GM10847 (cell line): ENCODE data around the gene FAM114A1.

Source experiments
- POLR2A ChIP-seq: IDR thresholded peaks from 2 replicates; pipeline ENCODE4 v1.6.1; 2011; ENCODE audit not compliant: insufficient read length; ENCODE audit errors: extremely low read depth

The FAM114A1 gene

DNA sequence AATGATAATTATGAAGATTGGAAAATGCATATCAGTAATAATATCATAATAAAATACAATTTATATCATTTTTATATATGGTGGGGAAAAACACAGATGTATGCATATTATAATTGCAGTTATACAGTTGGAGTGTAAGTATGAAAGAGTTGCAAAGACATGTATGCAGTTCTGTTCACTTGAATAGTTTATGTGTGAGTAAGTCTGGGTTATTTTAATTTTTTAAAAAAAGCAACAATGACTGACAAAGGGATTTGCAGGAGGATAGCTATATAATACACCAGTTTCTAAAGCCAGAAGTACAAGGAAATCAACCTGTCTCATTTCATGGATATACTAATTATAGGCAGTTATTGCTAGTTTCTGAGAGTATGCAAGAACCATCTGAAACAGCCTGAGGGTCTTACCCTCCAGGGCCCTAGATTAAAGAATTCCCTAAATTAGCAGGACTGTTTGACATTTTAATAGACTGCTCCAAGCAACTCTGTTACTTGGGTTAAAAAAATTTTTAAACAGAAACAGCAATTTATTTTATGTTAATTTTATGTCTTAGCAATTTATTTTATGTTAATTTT is 40.2 kb downstream of the FAM114A1 start:
- TF ChIP-seq POLR2A = no peak

DNA sequence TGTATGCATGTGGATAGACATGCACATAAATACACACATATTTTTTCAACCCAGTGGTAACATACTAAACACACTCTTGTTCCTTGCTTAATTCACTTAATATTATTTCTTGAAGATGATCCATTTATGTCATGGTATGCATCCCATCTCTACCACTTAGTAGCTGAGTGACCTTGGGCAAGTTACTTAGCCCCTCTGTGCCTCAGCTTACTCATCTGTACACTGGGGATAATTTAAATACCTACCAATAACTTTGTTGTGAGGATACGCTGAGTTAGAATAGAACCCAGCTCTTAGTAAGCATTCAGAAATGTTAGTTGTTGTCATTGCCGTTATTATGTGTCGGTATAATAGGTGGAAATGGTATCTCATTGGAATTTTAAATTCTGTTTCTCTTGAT is 41.4 kb downstream of the FAM114A1 start:
- no peak for TF ChIP-seq POLR2A

DNA sequence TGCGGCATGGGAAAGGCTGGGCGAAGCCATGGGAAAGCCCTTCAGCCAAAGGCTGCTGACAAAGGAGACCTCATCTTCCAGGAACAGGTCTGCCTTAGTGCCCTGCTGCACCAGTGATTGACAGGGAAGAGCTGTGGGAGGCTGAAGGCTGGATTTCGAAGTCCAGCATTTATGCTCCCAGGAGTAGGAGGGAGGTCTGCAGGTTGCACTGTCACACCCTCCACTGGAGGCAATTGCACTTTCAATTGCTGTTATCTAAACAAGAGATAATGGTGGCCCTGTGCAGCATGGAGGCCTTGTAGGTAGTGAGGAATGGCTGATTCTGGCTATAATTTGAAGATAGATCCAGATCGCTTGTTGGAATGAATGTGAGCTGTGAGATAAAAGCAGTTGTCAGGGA is 43.7 kb downstream of the FAM114A1 start:
- TF ChIP-seq POLR2A = no peak

DNA sequence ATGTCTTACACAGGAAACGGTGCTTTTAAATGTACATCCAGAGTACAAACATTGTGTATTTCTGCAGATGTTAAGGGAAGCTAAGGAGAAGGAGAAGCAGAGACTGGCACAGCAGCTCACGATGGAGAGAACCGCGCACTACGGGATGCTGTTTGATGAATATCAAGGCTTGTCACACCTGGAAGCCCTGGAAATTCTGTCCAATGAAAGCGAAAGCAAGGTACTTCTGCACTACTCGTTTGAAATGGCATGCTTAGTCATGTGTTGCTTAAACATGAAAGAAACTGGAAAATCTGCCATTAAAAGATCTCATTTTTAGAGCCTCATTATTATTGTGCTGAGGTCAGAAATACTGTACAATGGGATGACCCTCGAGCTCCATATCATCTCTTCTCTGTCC is 47.2 kb downstream of the FAM114A1 start:
- TF ChIP-seq POLR2A = no peak

DNA sequence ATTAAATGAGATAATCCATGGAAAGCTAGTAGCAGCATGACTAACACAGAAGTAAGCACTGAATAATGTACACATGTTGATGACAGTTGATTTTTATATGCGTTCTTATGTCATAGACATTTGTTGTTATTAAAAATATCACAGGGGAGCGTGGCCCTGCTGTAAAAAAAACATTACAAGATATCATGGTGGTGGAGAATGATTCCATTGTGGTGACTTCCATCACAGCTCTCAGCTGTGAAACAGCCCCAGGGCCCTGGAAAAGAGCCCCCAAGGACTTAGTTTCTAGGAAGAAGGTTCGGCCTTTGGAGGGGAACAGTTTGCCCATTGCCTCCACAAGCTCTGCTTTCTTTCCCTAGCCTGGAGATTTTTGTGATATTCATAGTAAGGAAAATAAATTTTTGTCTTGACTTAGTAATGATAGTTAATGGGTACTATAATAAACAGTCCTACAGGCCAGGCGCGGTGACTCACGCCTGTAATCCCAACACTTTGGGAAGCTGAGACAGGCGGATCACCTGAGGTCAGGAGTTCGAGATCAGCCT is 49.9 kb downstream of the FAM114A1 start:
- TF ChIP-seq POLR2A = no peak

DNA sequence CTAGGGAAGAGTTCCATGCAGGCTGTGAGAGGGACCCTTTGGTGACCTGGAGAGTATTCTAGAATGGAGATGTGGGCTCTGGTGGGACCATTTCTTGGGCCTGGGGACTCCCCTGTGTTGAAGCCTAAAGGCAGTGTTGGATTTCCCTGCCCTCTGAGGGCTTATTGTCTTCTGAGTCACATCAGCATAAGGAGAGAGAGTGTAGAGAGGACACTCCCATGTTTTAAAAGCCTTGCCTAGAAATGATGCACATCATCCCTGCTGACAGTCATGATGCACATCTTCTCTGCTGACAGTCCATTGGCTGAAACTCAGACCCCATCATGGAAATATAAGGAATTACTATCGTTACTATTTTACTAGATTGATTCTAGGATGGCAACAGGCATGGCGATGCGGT is 51.9 kb downstream of the FAM114A1 start:
- no peak for TF ChIP-seq POLR2A

DNA sequence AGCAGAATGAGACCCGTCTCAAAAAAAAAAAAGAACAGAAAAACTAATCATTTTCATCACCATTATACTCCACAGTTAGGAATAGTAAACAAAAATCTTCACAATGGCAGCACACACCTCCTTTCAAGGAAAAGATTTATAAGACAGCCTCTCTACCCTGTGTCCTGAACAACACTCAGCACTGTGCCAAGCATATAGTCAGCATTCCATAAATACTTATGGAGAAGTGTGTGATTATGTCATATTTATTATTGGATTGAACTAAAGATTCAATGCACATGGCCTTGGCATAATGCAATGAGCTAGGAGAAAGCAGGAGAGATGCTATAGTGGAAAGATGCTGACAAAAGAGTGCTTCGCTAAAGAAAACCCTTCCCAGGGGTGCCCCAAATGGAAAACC is 52.6 kb downstream of the FAM114A1 start:
- TF ChIP-seq POLR2A = no peak

DNA sequence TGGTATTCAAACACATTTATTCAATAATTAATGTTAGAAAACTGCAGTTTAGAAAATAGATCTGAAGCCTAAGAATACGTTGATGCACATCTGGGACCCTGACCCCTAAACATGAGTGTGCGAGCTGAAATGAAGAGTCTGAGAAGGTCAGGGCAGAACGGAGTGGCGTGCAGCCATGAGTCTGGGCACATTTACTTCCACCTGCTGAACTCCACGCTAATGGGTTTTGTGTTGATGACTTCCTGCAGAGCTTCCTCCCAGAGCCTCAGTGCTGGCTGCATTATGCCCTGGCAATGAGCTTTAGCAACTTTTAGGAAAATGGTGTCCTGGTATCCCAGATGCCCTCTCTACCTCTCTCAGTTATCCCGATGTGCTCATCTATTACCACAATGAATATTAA is 53.1 kb downstream of the FAM114A1 start:
- no peak for TF ChIP-seq POLR2A

DNA sequence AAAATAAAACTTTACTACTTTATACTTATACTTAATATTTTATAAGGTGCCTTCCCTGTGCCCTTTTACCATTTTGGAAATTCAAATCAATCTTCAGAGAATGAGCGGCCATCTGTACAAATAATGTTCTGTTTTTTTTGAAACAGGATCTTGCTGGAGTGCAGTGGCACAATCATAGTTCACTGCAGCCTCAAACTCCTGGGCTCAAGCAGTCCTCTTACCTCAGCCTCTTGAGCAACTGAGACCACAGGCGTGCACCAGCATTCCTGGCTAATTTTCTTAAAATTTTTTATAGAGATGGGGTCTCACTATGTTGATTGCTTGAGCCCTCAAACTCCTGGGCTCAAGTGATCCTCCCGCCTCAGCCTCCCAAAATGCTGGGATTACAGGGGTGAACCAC is 53.5 kb downstream of the FAM114A1 start:
- no peak for TF ChIP-seq POLR2A

DNA sequence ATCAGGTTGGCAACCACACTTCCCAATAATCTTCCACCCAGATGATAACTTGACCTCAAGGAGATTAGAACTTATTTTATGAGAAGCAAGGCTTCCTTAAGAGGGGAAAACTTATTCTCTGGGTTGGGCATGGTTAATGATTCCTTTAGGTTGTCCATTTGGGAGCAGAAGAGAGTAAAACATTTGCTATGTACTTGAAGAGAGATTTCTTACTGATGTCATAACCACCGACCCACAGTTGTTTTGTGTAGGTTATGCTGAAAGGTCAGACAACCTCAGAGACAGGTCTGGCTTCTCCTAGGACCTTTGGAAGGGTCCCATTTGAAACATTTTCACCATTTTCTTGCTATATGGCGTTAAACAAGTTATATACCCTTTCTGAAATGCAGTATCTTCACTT is 56.1 kb downstream of the FAM114A1 start:
- TF ChIP-seq POLR2A = no peak

DNA sequence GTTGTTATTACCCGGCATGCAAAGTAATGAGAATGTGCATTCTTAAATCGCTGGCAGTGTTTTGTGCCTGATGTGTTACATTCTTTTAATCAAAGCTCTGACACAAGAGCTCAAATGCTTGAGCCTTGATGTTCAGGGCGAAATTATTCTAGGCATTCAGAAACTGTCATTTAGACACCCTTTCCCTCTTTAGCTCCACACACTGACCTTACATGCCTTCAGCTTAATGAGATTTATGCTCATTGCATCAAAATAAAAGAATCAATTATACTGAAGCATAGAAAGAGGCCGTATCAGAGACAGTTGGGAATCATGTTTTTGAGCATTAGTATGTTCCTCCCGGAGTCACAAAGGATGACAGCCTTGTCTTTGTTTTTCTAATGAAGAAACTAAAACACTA is 56.7 kb downstream of the FAM114A1 start:
- TF ChIP-seq POLR2A = no peak

DNA sequence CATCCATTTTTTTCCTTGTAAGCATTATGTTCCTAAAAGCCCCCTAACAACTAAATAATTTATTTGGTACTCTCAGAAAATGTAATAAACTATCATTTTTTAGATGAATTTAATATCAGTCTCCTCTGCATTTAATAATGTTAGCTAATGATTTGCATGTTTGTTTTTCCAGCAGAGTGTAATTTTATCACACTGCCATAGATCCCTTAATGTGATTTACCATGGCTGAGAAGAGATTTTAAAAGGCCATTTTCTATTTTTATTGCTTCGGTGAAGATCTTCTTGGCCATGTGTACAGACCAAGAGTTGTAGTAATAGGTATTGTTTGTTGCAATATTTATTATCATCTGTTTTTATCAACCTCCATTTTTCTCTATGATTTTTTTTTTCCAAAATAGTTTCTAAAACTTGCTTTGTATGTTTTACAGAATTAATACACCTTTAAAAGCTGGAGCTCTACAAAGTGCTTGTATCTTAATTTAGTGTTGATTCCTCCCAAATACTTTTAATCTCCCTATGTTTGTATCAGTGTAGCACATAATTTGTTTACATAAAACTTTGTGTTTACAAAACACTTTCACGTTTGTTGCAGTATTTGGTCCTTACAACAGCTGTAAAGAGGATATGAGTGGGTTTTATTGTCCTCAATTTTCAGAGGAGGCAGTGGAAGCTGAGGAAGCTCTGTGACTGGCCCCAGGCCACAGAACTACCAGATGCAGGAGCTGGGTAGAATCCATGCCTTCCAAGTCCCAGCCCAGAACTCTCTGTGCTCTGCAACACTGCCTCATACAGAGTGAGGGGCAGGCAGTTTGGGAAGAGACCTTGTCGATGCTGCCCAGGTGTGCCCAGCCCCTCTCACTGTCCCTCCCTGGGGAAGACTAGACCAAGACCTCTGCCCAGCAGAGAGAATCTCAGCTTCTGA is 58.1 kb downstream of the FAM114A1 start:
- no peak for TF ChIP-seq POLR2A

DNA sequence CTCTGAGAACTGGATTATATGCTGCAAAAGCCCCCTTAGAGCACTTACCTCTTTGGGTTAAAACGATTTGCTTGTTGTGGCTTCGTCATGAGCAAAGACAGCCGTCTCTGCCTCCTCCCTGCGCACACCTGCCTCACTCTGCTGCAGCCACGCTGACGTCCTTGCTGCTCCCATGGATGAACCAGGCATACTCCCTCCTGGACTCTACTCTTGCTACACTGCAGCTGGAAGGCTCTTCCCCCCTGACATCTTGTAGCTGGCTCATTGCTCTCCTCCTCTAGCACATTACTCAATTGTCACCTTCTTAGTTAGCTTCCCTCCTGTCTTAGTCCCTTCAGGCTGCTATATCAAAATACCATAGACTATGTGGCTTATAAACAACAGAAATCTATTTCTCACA is 59.3 kb downstream of the FAM114A1 start:
- no peak for TF ChIP-seq POLR2A

DNA sequence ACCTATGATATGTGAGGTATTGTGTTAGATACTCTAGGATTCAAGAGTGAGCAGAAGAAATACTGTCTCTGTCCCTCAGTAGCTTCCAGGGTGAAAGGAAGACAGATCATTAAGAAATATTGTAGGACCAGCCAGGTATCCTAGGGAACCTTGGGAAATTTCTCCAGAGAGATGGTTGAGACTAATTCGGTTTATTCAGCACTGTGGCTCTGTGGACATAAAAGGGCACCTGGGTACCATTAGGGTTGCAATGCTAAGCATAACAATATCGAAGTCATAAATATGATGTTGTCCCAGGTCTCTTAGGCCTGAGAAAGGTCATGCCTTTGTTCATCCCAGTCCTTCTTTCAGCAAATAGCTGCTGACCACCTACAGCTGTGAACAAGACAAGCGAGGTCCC is 61.0 kb downstream of the FAM114A1 start:
- TF ChIP-seq POLR2A = no peak

DNA sequence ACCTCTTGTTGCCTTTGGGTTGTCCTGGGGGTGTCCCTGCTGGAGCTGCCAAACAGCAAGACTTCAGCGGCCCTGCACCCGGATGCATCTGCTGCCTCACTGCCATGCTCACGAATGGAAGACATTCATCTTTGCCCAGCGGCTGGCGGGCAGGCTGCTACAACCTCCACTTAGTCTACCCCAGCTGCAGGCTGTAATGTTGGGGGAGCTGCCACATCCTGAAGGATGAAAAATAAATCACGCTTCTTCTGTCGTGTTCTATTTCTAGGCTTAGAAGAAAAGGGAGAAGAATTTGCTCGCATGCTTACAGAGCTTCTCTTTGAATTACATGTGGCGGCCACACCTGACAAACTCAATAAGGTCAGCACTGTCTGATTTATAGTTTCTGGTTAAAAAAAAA is 61.4 kb downstream of the FAM114A1 start:
- TF ChIP-seq POLR2A = no peak

DNA sequence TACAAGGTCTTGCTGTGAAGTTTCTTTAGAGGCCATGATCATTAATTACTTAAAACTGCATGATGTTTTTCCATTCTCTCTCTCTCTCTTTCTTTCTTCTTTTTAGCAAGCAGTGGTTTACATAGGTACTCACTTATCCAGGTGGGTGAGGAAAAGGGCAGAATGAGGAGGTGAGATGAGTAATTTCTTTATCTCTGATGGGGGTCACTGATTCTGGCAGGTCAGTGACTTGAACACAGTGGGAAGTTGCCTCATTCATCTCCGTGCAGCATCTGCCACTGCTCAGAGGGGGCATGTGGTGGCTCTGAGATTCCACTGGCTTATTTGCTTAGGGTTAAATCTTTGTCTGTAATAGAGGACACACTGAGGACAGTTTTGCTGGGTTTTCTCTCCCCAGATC is 62.6 kb downstream of the FAM114A1 start:
- no peak for TF ChIP-seq POLR2A
